ENCODE results near the gene DNPH1.

GRCh38 chr6:43261198-43261597, 31.9 kb upstream of the DNPH1 start:
- TF ChIP-seq, protein P1, sequence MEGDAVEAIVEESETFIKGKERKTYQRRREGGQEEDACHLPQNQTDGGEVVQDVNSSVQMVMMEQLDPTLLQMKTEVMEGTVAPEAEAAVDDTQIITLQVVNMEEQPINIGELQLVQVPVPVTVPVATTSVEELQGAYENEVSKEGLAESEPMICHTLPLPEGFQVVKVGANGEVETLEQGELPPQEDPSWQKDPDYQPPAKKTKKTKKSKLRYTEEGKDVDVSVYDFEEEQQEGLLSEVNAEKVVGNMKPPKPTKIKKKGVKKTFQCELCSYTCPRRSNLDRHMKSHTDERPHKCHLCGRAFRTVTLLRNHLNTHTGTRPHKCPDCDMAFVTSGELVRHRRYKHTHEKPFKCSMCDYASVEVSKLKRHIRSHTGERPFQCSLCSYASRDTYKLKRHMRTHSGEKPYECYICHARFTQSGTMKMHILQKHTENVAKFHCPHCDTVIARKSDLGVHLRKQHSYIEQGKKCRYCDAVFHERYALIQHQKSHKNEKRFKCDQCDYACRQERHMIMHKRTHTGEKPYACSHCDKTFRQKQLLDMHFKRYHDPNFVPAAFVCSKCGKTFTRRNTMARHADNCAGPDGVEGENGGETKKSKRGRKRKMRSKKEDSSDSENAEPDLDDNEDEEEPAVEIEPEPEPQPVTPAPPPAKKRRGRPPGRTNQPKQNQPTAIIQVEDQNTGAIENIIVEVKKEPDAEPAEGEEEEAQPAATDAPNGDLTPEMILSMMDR (IDR thresholded peaks at IDR 0.05): no peak
- TF ChIP-seq POLR2A (IDR thresholded peaks at IDR 0.05): no peak
